Measurements from ENCODE around the gene TSPEAR. TPM values are rescaled to one million over a fixed set of nuclear protein-coding genes. Genes with fewer than 3 reads are reported as not detected.

The TSPEAR gene
- total and polyA plus RNA-seq, 8 donors: 0.05 to 0.29 (median 0.12) TPM; not detected in 4

GRCh38 chr21:44521301-44521927 lies 190.0 kb downstream of the TSPEAR start:
- TF ChIP-seq POLR2AphosphoS5 (IDR thresholded peaks at IDR 0.05) (no peak), POLR2A (IDR thresholded peaks at IDR 0.05) (no peak), EP300 (IDR thresholded peaks at IDR 0.05) (no peak)
- TF ChIP-seq, protein P1, sequence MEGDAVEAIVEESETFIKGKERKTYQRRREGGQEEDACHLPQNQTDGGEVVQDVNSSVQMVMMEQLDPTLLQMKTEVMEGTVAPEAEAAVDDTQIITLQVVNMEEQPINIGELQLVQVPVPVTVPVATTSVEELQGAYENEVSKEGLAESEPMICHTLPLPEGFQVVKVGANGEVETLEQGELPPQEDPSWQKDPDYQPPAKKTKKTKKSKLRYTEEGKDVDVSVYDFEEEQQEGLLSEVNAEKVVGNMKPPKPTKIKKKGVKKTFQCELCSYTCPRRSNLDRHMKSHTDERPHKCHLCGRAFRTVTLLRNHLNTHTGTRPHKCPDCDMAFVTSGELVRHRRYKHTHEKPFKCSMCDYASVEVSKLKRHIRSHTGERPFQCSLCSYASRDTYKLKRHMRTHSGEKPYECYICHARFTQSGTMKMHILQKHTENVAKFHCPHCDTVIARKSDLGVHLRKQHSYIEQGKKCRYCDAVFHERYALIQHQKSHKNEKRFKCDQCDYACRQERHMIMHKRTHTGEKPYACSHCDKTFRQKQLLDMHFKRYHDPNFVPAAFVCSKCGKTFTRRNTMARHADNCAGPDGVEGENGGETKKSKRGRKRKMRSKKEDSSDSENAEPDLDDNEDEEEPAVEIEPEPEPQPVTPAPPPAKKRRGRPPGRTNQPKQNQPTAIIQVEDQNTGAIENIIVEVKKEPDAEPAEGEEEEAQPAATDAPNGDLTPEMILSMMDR (IDR thresholded peaks at IDR 0.05): no peak
- Histone ChIP-seq H3K4me3 (no peak overlapping the region), H3K9me3 (no peaks in the 10 kb centered on the region), H3K4me1 (no peaks in the 10 kb centered on the region), H3K27ac (no peak overlapping the region), H3K27me3 (peaks cover 0 to 39% (median 0%) of the 10 kb centered on the region in 3 donors), H3K36me3 (no peaks in the 10 kb centered on the region)
- intact Hi-C loops (cut with DNase I; ENCODE audit: low total_unique reads): no loop called here
- 80 to 94% (median 87%) methylated on average over 6 to 22 of the region's 22 CpGs for WGBS, 5 donors
- no peak for DNase-seq

- Histone ChIP-seq H3K36me3 (no peaks in the 10 kb centered on the region), H3K4me1 (no peaks in the 10 kb centered on the region), H3K27ac (no peak overlapping the region), H3K4me3 (no peak overlapping the region), H3K9me3 (no peaks in the 10 kb centered on the region), H3K27me3 (peaks cover 0 to 39% (median 0%) of the 10 kb centered on the region in 3 donors)
- no peak for DNase-seq
- intact Hi-C loops (cut with DNase I; ENCODE audit: low total_unique reads): no loop called here
- TF ChIP-seq EP300 (IDR thresholded peaks at IDR 0.05) (no peak), POLR2A (IDR thresholded peaks at IDR 0.05) (no peak)
- WGBS, 5 donors: 85 to 90% (median 86%) methylated on average over 22 to 31 of the region's 31 CpGs
These were observed 190.8 kb downstream of the TSPEAR start for GRCh38 chr21:44520326-44521300.

DNA sequence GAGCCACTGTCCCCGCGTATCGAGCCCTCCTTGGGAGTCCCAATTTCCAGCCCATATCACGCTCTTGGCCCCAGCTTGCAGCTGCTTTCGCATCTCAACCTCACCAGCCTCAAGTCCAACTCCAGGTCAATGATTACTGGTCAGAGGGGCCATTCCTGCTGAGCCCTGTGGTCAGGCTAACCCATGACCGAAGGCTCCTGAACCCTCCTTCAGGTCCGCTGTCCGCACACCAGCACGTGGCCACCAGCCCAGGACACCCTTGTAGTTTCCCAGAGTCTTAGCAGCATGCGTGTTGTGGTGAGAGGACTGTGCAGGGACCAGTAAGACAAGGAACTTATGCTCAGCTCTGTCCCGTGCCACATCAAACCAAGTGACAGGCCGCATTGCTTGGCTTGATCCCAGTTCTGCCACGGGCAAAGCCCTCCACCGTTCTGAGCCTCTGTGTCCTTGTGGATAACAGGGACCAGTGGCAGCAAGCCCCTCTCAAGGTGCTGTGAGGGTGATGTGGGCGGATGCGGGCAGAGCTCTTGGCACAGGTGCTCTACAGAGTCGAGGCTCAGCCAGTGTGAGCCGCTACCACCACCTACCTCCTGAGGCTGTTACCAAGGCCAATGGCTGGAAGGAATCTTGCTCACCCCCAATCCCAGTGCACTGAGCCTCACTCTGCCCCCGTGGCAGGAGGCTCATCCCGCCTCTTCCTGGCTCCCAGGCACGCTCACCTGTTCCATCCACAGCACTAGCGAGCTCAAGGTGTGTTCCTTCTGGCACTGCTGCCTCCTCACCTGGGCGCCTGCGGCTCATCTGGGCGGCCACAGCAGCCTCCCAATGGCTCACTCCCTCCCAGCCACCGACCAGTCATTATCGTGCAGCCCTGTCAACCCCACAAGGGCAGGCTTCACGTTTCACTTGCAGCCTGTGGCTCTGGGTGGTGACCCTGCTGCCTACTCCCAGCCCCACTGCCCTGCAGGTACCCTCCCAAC lies 191.7 kb downstream of the TSPEAR start:
- Histone ChIP-seq H3K27ac (no peak overlapping the region), H3K4me1 (no peaks in the 10 kb centered on the region), H3K4me3 (no peak overlapping the region), H3K36me3 (no peaks in the 10 kb centered on the region), H3K9me3 (no peaks in the 10 kb centered on the region), H3K27me3 (peaks cover 0 to 31% (median 0%) of the 10 kb centered on the region in 3 donors)
- 84 to 89% (median 86%) methylated on average over 25 to 28 of the region's 28 CpGs for WGBS, 5 donors
- TF ChIP-seq, protein P1 (IDR thresholded peaks at IDR 0.05): no peak
- no peak for TF ChIP-seq POLR2AphosphoS5 (IDR thresholded peaks at IDR 0.05)
- no peak for TF ChIP-seq POLR2A (IDR thresholded peaks at IDR 0.05)
- TF ChIP-seq EP300 (IDR thresholded peaks at IDR 0.05): no peak
- no peak for DNase-seq
- intact Hi-C loops (cut with DNase I; ENCODE audit: low total_unique reads): loop anchor here (10.0 kb wide), 1 partner anchor 275 kb away; no protein-coding TSS in a partner anchor

- H3K27me3 ChIP-seq: peaks cover 0 to 31% (median 0%) of the 10 kb centered on the region in 3 donors
These were observed 192.7 kb downstream of the TSPEAR start for GRCh38 chr21:44518686-44519085.

More at GRCh38 chr21:44518686-44519085, 192.7 kb downstream of the TSPEAR start:
- 51 to 65% (median 62%) methylated on average over 12 of the region's 12 CpGs for WGBS, 5 donors
- no peak for DNase-seq
- Histone ChIP-seq H3K36me3 (no peaks in the 10 kb centered on the region), H3K27ac (no peak overlapping the region), H3K9me3 (no peaks in the 10 kb centered on the region), H3K4me1 (no peaks in the 10 kb centered on the region), H3K4me3 (no peak overlapping the region)
- intact Hi-C loops (cut with DNase I; ENCODE audit: low total_unique reads): loop anchor here (10.0 kb wide), 1 partner anchor 276 kb away; no protein-coding TSS in a partner anchor
- no peak for TF ChIP-seq POLR2AphosphoS5 (IDR thresholded peaks at IDR 0.05)
- TF ChIP-seq, protein P1 (IDR thresholded peaks at IDR 0.05): no peak
- TF ChIP-seq POLR2A (IDR thresholded peaks at IDR 0.05): no peak
- no peak for TF ChIP-seq EP300 (IDR thresholded peaks at IDR 0.05)
